DND-41 (cell line): Measurements from ENCODE around the gene MANSC4.

Source experiments
- ATAC-seq: fragments of 200-7000 bp; cut with Tn5 transposase; 3 replicates; pipeline ENCODE4 v1.9.1; 2021; ENCODE audit warnings: low read depth; ENCODE audit not compliant: insufficient read depth
- DNase-seq: peaks from one replicate; pipeline ENCODE4 v3.0.0-alpha.2; 2020
- H2AFZ ChIP-seq: 2 replicates; pipeline ENCODE4 v1.6.0; 2012; ENCODE audit warnings: low read depth, low read length
- H3K27ac ChIP-seq: 2 replicates; pipeline ENCODE4 v1.5.1; 2012; ENCODE audit warnings: low read length, inconsistent platforms
- H3K27me3 ChIP-seq: fragments of 200-600 bp; sonication (generic); 2 replicates; pipeline ENCODE4 v1.6.0; 2012; ENCODE audit warnings: low read length, mild to moderate bottlenecking, inconsistent platforms; ENCODE audit not compliant: insufficient read depth, poor library complexity
- H3K36me3 ChIP-seq: 2 replicates; pipeline ENCODE4 v1.5.1; 2012; ENCODE audit warnings: low read length, inconsistent platforms; ENCODE audit not compliant: insufficient read depth
- H3K4me1 ChIP-seq: 2 replicates; pipeline ENCODE4 v1.5.1; 2012; ENCODE audit warnings: mild to moderate bottlenecking, low read length; ENCODE audit not compliant: insufficient read depth
- H3K4me2 ChIP-seq: 2 replicates; pipeline ENCODE4 v1.6.0; 2012; ENCODE audit warnings: mild to moderate bottlenecking, moderate library complexity, low read length, inconsistent platforms; ENCODE audit not compliant: insufficient read depth
- H3K4me3 ChIP-seq, 2 experiments: fragments of 200-600 bp in 1 of 2; shearing (Covaris generic) in 1 of 2; 2 replicates each; pipeline ENCODE4 v1.5.1; 2012 to 2016; ENCODE audit warnings: inconsistent platforms in 2 of 2, low read length in 2 of 2, mild to moderate bottlenecking in 2 of 2, low read depth in 1 of 2, moderate library complexity in 1 of 2
- H3K79me2 ChIP-seq: 2 replicates; pipeline ENCODE4 v1.6.0; 2012; ENCODE audit warnings: low read length, inconsistent platforms; ENCODE audit not compliant: insufficient read depth
- H3K9ac ChIP-seq: 2 replicates; pipeline ENCODE4 v1.6.0; 2012; ENCODE audit warnings: low read depth, mild to moderate bottlenecking, inconsistent platforms, low read length, moderate library complexity
- H3K9me3 ChIP-seq: 2 replicates; pipeline ENCODE4 v1.5.1; 2012; ENCODE audit warnings: low read length, moderate library complexity, mild to moderate bottlenecking, inconsistent platforms; ENCODE audit not compliant: insufficient read depth, severe bottlenecking
- H4K20me1 ChIP-seq: 2 replicates; pipeline ENCODE4 v1.6.0; 2012; ENCODE audit warnings: low read length; ENCODE audit not compliant: insufficient read depth
- CTCF ChIP-seq: IDR thresholded peaks from 2 replicates; pipeline ENCODE4 v1.5.1; 2012; ENCODE audit warnings: borderline replicate concordance, low read length, moderate library complexity, mild to moderate bottlenecking; ENCODE audit not compliant: poor library complexity, severe bottlenecking; ENCODE audit errors: extremely low read depth
- EZH2 ChIP-seq: IDR thresholded peaks from 3 replicates; pipeline ENCODE4 v1.6.1; 2012; ENCODE audit warnings: borderline replicate concordance, low read depth, mild to moderate bottlenecking, moderate library complexity, low read length, inconsistent platforms; ENCODE audit not compliant: severe bottlenecking

The MANSC4 gene

GRCh38 chr12:27807063-27807703, 27.1 kb upstream of the MANSC4 start:
- Histone ChIP-seq H3K4me1 (no peaks in the 10 kb centered on the region), H3K27me3 (no peaks in the 10 kb centered on the region), H3K4me3 (no peak overlapping the region), H4K20me1 (no peaks in the 10 kb centered on the region), H3K4me2 (no peak overlapping the region), H2AFZ (no peak overlapping the region), H3K9ac (no peak overlapping the region), H3K79me2 (no peaks in the 10 kb centered on the region), H3K36me3 (no peaks in the 10 kb centered on the region), H3K9me3 (no peaks in the 10 kb centered on the region), H3K27ac (no peak overlapping the region)
- no peak for TF ChIP-seq CTCF
- TF ChIP-seq EZH2 = no peak
- DNase-seq (no peak), ATAC-seq (peak; percentile 19; the same call in 1 of the 3 replicates)

DNA sequence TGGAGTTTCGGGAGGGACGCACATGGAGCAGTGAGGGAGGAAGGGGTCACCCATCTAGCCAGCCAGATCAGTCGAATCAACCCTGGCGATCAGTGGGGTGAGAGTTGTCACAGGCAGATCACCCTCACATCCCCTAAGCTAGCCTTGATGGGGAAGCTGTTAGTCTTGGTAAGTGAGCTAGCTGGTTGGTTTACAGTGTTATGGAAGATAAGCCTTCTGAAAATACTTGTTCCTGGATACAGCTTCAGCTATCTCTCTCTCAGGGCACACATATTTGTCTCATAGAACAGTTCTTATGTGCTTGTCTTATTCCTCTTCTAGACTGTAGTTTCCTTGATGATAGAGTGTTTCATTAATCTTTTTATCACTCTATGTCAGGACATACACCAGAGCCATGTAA, 26.2 kb upstream of the MANSC4 start:
- TF ChIP-seq EZH2 = no peak
- TF ChIP-seq CTCF = no peak
- Histone ChIP-seq H3K9me3 (no peaks in the 10 kb centered on the region), H3K4me3 (no peak overlapping the region), H3K27ac (no peak overlapping the region), H3K79me2 (no peaks in the 10 kb centered on the region), H3K4me2 (no peak overlapping the region), H3K36me3 (no peaks in the 10 kb centered on the region), H2AFZ (no peak overlapping the region), H3K9ac (no peak overlapping the region), H3K27me3 (no peaks in the 10 kb centered on the region), H4K20me1 (no peaks in the 10 kb centered on the region), H3K4me1 (no peaks in the 10 kb centered on the region)
- ATAC-seq (no peak), DNase-seq (no peak)

GRCh38 chr12:27805238-27805637, 25.2 kb upstream of the MANSC4 start:
- Histone ChIP-seq H3K4me1 (no peaks in the 10 kb centered on the region), H3K9ac (no peak overlapping the region), H3K4me2 (no peak overlapping the region), H3K79me2 (no peaks in the 10 kb centered on the region), H3K9me3 (no peaks in the 10 kb centered on the region), H4K20me1 (no peaks in the 10 kb centered on the region), H3K4me3 (no peak overlapping the region), H3K27ac (no peak overlapping the region), H3K36me3 (peaks cover under 1% of the 10 kb centered on the region; the same call in 1 of the 2 replicates), H2AFZ (no peak overlapping the region), H3K27me3 (no peaks in the 10 kb centered on the region)
- ATAC-seq (no peak), DNase-seq (no peak)
- TF ChIP-seq CTCF (no peak), EZH2 (no peak)

DNA sequence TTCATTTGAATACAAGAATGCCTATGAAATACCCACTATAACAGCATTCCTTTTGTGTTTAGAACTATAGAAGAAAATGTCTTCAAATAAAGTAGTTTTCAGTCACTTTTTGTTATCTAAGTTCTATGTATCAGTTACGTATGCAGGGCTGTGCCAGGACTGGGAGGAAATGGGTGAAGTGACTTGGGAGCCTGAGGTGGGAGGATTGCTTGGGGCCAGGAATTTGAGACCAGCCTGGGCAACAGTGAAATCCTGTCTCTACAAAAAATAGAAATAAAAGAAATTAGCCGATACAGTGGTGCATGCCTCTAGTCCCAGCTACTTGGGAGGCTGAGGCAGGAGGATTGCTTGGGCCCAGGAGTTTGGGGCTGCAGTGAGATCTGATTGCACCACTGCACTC, 22.9 kb upstream of the MANSC4 start:
- H3K27me3 ChIP-seq = no peaks in the 10 kb centered on the region
- no peak for TF ChIP-seq CTCF
- no peak for TF ChIP-seq EZH2
- no peak overlapping the region for H2AFZ ChIP-seq
- H3K79me2 ChIP-seq = no peaks in the 10 kb centered on the region
- H3K9ac ChIP-seq = no peak overlapping the region
- H3K9me3 ChIP-seq = no peaks in the 10 kb centered on the region
- no peak for ATAC-seq
- no peak overlapping the region for H3K4me2 ChIP-seq
- no peak for DNase-seq
- no peak overlapping the region for H3K27ac ChIP-seq
- H3K4me1 ChIP-seq = no peaks in the 10 kb centered on the region
- peaks cover 17% of the 10 kb centered on the region for H3K36me3 ChIP-seq
- no peak overlapping the region for H3K4me3 ChIP-seq
- H4K20me1 ChIP-seq = no peaks in the 10 kb centered on the region
